Activated effector memory CD4-positive, alpha-beta T cell treated with Interleukin-2 at 50 U/mL for 16 hours (primary cell): ENCODE measurements around the gene SDF4.
"Not testable (repeated sequence)": the region's sequence is repeated elsewhere in the genome, so short reads cannot be mapped to it uniquely, and the experiment has no call there.

Experiments used
- DNase-seq: peaks from one replicate; pipeline ENCODE4 v3.0.0-alpha.2; 2020

SDF4 gene

DNA sequence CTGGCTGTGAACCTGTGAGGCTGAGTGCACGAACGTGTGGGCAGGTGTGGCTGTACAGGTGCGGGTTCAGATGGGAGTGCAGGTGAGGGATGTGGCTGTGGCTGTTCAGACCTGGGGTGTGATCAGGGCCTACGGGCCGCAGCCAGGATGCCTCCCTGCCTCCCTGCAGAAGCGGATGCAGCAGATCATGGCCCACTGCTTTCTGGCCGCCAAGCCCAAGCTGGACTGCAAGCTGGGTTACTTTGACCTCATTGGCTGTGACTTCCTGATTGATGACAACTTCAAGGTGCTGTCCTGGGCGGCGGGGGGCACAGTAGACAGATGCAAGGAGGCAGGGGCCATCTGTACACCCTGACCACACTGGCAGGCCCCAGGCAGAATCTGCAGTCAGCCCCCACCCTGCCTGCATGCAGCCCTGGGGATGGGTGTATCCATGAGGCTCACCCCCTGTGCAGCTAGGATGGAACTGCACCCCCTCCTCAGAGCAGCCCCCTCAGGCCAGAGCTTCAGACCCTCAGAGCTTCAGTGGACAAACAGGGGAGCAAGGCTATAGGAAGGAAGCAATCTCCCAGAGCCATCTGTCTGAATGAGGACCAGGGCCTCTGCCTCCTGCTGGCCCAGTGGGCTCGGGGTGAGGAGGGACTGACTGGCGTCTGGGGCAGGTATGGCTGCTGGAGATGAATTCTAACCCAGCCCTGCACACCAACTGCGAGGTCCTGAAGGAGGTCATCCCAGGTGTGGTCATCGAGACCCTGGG is 35.2 kb downstream of the SDF4 start:
- no peak for DNase-seq

DNA sequence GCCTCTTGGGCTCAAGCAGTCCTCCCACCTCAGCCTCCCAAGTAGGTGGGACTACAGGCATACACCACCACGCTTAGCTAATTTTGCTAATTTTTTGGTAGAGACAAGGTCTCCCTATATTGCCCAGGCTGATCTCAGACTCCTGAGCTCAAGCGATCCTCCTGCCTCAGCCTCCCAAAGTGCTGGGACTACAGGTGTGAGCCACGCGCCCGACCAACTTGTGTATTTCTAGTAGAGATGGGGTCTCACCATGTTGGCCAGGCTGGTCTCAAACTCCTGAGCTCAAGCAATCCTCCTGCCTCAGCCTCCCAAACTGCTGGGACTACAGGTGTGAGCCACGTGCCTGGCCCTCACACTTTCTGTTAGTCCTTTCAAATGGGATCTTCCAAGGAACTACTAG is 36.1 kb downstream of the SDF4 start:
- not testable (repeated sequence) for DNase-seq

- no peak for DNase-seq
Observed at GRCh38 chr1:1194723-1195122, 37.1 kb downstream of the SDF4 start.

- no peak for DNase-seq
Observed at GRCh38 chr1:1191734-1192133, 40.1 kb downstream of the SDF4 start.

DNA sequence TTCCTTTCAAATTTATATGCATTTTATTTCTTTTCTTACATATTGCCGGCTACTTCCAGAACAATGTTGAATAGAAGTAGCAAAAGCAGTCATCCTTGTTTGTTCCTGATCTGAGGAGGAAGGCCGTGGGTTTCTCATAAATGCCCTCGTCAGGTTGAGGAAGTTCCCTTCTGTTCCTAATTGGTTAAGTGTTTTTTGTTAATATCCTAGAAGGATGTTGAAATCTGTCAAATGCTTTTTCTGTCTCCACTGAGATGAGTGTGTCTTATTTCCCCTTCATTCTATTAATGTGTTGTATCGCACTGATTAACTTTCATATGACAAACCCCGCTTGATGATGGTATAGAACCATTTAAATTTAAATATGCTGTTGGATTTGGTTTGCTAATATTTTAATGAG is 42.7 kb downstream of the SDF4 start:
- no peak for DNase-seq

DNA sequence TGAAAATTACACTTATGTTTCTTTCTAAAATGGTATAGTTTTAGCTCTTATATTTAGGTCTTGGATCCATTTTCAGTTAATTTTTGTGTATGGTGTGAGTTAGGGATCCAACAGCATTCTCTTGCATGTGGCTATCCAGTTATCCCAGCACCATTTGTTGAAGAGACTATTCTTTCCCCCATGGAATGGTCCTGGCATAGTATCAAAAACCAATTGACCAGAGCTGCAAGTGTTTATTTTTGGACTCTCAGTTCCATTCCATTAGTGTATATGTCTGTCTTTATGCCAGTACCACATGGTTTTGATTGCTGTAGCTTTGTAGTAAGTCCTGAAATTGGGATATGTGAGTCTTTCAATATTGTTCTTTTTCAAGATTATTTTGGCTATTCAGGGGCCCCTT is 43.9 kb downstream of the SDF4 start:
- no peak for DNase-seq

DNA sequence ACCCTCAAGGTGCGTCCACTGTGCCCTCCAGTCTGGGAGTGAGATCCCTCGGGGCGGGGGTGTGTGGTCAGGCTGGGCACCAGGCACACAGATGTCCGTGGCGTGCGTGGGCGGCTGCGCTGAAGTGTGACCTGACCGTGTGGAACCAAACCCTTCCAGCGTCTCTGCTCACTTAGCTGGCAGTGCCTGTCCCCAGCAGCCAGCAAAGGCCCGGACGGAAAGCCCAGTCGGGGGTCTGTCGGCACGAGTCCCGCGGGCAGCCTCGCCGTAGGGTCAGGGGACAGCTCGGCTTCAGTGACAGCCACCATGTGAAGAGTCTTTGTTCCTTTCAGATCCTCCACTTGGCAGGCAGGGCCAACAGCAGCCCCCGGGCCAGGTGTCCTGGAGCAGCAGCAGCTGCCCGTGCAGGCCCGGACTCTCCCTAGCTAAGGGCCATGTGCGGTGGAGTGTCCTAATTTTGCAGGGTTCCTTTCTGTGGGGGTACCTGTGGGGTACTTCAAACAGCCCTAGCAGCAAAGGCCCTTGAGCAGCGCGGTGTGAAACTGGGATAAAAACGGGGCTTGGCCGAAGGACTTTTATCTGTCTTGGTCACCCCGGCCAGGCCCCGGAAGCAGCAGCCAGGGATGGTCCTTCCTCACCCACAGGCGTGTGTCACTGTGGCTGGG is 46.6 kb downstream of the SDF4 start:
- DNase-seq, result no peak

DNA sequence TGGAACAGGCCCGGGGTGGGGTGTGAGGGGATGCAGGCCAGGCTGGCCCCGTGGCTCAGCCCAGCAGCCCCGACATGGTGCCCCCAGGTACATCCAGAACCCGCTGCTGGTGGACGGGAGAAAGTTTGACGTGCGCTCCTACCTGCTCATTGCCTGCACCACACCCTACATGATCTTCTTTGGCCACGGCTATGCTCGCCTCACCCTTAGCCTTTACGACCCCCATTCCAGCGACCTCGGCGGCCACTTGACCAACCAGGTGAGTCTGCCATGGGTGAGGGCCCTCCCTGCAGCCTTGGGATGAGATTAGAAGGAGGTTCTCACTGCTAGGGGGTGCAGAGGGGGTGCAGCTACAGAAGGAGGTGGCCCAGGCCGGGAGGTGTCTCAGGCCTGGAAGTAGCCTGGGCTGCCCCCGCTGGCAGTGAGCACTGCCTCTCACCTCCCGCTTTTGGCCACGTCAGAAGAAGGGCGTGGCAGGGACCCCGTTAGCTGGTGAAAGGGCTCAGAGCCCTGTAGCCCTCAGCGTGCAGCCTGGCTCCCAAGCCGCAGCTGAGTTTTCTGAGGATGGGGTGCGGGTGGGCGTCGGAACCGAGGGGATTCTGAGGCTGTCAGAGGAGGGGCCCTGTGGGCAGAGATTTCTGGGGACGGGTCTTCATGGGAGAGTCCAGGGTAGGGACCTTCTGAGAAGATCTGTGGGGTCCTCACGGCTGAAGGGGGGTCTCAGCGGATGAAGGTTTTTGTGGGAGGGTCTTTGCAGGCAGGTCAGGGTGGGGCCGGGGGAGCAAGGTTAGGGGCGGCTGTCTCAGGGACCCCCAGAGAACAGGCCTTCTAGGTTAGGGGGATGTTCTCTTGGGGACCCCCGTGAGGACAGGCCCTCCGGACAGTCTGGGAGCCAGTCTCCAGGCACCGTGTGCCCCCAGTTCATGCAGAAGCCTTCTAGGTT is 47.7 kb downstream of the SDF4 start:
- DNase-seq, result no peak

DNA sequence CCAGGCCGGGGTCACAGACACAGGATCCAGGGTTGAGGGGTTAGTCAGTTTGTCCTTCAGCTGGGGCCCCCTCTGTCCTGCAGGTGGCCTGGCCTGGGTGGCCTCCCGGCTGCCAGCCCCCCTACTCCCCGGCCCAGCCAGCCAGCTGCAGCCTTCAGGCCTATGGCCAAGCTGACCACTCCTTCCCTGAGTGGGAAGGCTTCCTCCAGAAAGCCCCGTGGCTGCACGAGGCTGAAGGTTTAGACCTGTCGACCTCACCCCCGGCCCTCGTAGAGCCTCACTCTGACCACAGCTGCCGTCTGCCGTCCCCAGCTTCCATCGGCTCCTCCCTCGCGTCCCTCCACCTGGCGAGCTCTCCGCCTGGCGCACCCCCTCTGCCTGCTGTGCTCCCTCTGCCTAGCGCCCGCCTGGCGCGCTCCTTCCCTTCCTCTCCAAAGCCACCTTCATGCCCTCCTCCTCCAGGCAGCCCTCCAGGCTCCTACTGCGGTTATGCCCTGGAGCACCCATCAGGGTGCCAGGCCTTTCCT is 48.5 kb downstream of the SDF4 start:
- DNase-seq, result no peak

DNA sequence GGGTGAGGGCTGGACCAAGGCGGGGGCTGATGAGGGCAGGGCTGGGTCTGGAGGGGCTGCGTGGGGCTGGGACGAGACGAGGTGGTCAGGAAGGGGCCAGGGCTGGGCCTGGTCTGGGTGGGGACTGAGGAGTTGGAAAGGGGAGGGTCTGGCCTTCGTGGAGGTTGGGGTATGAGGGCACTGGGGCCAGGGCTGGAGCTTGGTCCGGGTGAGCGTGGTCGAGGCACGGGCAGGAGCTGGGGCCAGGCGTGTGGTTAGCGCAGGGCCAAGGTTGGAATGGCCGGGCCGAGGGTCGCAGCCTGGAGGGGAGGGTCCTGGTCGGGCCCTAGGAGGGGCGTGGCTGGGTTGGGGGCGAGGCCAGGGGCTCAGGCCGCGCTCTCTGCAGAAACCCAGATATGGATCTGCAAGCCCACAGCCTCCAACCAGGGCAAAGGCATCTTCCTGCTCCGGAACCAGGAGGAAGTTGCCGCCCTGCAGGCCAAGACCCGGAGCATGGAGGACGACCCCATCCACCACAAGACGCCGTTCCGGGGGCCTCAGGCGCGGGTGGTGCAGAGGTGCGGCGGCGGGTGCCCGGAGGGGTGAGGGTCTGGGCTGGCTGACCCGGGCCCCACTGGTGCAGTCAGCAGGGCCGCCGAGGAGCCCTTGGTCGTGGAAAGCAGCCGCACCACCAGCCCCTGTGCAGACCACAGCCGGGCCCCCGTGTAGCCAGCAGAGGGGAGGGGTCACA is 49.1 kb downstream of the SDF4 start:
- DNase-seq, result no peak

GRCh38 chr1:1181938-1182410 is 49.8 kb downstream of the SDF4 start:
- DNase-seq, result no peak

DNA sequence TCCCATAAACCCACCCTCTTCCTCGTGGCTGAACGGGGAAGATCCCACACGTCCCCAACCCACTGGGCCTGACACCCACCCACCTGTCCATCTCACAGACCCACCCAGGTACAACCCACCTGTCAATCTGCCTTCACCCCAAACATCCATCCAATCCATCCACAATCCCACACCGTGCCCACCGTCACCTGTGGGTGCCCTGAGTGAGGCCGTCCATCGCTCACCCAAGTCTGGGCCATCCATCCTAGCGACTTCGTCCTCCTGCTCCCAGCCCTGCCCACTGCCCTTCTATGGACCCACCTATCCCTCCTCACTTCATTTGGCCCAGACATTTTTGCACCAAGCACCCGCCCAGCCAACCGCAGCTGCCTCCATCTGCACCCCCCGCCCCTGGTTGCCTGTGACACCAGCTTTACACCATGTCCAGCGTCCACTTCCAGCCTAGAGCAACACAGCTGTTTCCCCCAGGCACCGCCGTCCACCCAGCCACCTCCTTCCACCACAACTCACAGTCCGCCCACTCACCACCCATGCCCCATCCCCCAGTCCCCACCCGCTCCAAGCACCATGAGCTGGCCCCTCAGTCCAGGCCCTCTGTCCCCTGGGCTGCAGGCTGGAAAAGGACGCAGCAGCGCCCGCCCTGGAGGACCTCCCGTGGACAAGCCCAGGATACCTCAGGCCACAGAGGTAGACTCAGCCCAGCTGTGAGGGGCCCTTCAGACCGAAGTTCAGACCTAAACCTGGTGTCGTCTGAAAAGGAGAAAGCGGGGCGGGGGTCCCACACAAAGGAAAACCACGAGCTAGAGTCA is 50.5 kb downstream of the SDF4 start:
- no peak for DNase-seq

DNA sequence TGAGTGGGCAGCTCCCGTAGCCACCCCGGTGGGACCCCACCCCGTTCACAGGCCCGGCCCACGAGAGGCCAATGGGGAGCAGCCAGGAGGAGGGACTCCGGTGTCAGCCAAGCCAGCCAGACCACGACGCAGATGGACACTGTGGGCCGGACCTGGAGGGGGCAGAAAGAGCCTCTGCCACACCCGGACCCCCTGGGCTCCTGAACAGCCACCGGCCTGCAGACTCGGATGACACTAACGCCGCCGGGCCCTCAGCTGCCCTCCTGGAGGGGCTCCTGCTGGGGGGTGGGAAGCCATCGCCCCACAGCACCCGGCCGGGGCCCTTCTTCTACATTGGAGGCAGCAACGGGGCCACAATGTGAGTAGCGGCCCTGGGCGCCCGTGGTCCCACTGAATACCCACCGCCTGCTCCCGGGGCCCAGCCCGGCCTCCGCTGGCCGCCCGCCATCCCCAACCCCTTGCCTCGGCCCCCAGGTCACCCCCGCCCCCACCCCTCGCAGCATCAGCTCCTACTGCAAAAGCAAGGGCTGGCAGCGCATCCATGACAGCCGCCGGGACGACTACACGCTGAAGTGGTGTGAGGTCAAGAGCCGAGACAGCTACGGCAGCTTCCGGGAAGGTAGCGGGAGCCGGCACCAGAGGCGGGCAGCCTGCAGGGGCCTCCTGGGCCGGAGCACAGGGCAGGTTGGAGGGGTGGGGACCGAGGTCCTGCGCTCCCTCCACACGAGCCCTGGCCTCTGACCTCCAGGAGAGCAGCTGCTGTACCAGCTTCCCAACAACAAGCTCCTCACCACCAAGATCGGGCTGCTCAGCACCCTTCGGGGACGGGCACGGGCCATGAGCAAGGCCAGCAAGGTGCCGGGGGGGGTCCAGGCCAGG is 51.6 kb downstream of the SDF4 start:
- DNase-seq, result no peak

DNA sequence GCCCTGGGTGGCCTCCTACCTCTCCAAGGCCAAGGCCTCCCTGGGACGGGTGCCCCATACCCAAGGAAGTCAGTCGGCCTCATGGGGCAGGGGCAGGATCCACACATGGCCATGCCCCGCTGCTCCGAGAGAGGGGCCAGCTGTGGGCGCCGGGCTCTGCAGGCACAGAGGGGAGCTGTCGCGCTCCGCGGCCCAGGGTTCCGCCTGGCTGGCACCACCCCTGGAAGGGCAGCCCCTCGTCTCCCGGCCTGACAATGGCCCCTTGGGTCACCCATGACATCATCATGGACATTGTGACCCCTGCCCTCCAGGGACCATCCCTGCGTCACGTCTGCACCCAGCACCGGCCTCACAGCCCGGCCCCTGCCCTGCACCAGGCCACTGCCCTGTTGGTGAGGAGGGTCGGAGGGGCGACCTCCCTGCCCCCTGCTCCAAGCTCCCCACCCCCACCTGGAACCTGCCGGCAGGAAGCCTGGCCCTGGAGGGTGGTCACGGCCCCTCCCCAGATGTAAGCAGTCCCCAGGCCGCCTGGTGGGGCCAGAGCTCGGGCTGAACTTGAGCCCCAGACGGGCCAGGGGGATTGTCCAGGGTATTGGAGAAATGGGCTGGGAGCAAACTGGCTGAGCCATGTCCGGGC is 52.3 kb downstream of the SDF4 start:
- DNase-seq, result no peak

GRCh38 chr1:1178794-1179331 is 52.9 kb downstream of the SDF4 start:
- DNase-seq, result no peak

DNA sequence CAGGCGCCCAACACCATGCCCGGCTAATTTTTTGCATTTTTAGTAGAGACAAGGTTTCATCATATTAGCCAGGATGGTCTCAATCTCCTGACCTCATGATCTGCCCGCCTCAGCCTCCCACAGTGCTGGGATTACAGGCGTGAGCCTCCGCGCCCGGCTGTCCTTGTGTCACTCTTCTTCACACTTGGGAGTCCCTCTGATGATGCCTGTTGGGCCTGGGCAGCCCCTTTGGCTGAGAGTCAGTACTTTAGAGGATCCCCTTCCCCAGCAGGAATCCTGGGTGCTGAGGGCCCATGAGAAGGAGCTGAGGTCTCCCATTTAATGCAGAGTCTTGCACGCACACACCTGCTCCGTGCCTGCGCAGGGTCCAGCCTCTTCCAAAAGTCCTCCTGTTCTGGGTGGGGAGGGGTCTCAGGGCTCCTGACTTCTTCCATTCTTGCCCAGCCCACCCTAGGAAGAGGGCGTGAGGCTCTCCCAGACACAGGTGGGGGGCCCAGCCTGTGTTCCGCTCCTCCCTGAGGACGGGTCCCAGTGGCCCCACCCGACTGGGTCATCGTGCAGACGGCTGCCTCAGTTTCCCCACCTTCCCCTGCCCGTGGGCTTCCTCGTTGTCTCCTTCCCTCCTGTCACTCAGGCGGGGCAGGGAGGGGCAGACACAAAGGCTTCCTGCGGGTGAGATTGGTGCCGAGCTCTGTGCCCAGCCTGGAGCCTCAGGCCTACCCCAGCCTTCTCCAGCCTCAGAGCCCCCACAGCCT is 54.2 kb downstream of the SDF4 start:
- DNase-seq, result no peak

DNA sequence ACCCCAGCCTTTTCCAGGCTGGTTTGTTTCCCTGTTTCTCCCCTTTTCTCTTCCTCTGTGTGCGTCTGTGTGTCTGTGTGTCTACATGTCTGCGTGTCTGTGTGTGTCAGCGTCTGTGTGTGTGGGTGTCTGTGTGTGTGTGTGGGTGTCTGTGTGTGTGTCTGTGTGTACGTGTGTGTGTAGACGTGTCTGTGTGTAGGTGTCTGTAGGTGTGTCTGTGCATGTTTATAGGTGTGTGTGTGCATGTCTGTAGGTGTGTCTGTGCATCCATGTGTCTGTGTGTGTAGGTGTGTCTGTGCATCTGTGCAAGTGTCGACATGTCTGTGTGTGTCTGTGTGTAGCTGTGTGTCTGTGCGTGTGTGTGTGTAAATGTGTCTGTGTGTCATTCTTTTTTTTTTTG is 54.9 kb downstream of the SDF4 start:
- DNase-seq, result no peak

- not testable (repeated sequence) for DNase-seq
Observed at GRCh38 chr1:1176063-1176761, 55.6 kb downstream of the SDF4 start.
